LNCaP clone FGC (cell line): ENCODE data around the gene NDUFB2.
"Not testable (repeated sequence)": the region's sequence is repeated elsewhere in the genome, so short reads cannot be mapped to it uniquely, and the experiment has no call there.

ENCODE experiments used
- DNase-seq: peaks from one replicate; pipeline ENCODE4 v3.0.0-alpha.2; 2011; ENCODE audit warnings: low read depth
- H3K4me3 ChIP-seq: 2 replicates; pipeline ENCODE4 v1.5.1; 2011; ENCODE audit warnings: mild to moderate bottlenecking, low read depth, low read length, control low read depth
- CTCF ChIP-seq: IDR thresholded peaks from 2 replicates; pipeline ENCODE4 v1.5.1; 2012; ENCODE audit warnings: mild to moderate bottlenecking; ENCODE audit not compliant: control insufficient read depth, insufficient read depth; ENCODE audit errors: extremely low read depth

NDUFB2 gene

GRCh38 chr7:140723574-140723973 is 27.1 kb downstream of the NDUFB2 start:
- TF ChIP-seq CTCF, result no peak
- H3K4me3 ChIP-seq, result no peak overlapping the region
- DNase-seq, result no peak

GRCh38 chr7:140724706-140725105 is 28.2 kb downstream of the NDUFB2 start:
- no peak for DNase-seq
- no peak for TF ChIP-seq CTCF
- H3K4me3 ChIP-seq, result no peak overlapping the region

- TF ChIP-seq CTCF, result peak; percentile 69
- no peak for DNase-seq
These were observed 29.8 kb downstream of the NDUFB2 start for GRCh38 chr7:140726281-140726680.

GRCh38 chr7:140732416-140732815 is 35.9 kb downstream of the NDUFB2 start:
- no peak for DNase-seq
- TF ChIP-seq CTCF, result no peak
- no peak overlapping the region for H3K4me3 ChIP-seq

More at GRCh38 chr7:140726281-140726680, 29.8 kb downstream of the NDUFB2 start:
- H3K4me3 ChIP-seq, result no peak overlapping the region

- no peak for TF ChIP-seq CTCF
- no peak for DNase-seq
These were observed 37.6 kb downstream of the NDUFB2 start for GRCh38 chr7:140734096-140734495.

GRCh38 chr7:140734729-140735128 is 38.2 kb downstream of the NDUFB2 start:
- no peak overlapping the region for H3K4me3 ChIP-seq
- TF ChIP-seq CTCF, result no peak
- no peak for DNase-seq

More at GRCh38 chr7:140734096-140734495, 37.6 kb downstream of the NDUFB2 start:
- no peak overlapping the region for H3K4me3 ChIP-seq

GRCh38 chr7:140738280-140738679 is 41.8 kb downstream of the NDUFB2 start:
- no peak for TF ChIP-seq CTCF
- no peak overlapping the region for H3K4me3 ChIP-seq
- DNase-seq, result no peak

GRCh38 chr7:140743255-140743654 is 46.7 kb downstream of the NDUFB2 start:
- not testable (repeated sequence) for H3K4me3 ChIP-seq, DNase-seq
